HCT116 (cell line): ENCODE results near the gene CERS6. TPM values are rescaled to one million over a fixed set of nuclear protein-coding genes. Genes with fewer than 3 reads are reported as not detected.

Experiments used
- ATAC-seq: fragments of 200-7000 bp; cut with Tn5 transposase; 2 replicates; pipeline ENCODE4 v1.9.1; 2020; ENCODE audit warnings: mild to moderate bottlenecking, moderate library complexity
- BruUV-seq: library from RNA; stranded (reverse); fragments of 400-500 nt; replicated peaks from 2 replicates; lab custom pipeline; 2021; lab: Mats Ljungman, UMichigan
- CTCF ChIA-PET: fragments of 300-600 bp; sonication (Branson Sonifier 250); formaldehyde crosslinking; loops from one replicate; lab custom pipeline; 2021; ENCODE audit warnings: antibody characterized with exemption; lab: Charles Lee
- POLR2A ChIA-PET: fragments of 300-600, 350-600 bp; sonication (Branson Sonifier 250); formaldehyde crosslinking; loops from one replicate; lab custom pipeline; 2021; ENCODE audit warnings: antibody characterized with exemption; lab: Charles Lee
- RAD21 ChIA-PET, 2 experiments: fragments of 300-600 bp; sonication (Branson Sonifier 250); formaldehyde crosslinking; loops; one replicate each; lab custom pipeline; 2023; ENCODE audit warnings: low total read pairs in 2 of 2; ENCODE audit not compliant: uncharacterized antibody in 2 of 2, unreplicated experiment in 2 of 2, low non-redundant PET in 1 of 2; lab: Charles Lee
- DNase-seq: peaks from one replicate; pipeline ENCODE4 v3.0.0-alpha.2; 2010; ENCODE audit warnings: low read depth, low spot score
- H2AFZ ChIP-seq: fragments of 200-600 bp; shearing (Covaris generic), sonication (generic); 2 replicates; pipeline ENCODE4 v1.6.1; 2017; ENCODE audit warnings: low read depth, mixed run types, mixed read lengths, antibody characterized with exemption, low read length; ENCODE audit not compliant: poor library complexity, severe bottlenecking
- H3K27ac ChIP-seq: 2 replicates; pipeline ENCODE4 v1.5.1; 2012; ENCODE audit warnings: low read depth, low read length
- H3K27me3 ChIP-seq: fragments of 200-600 bp; sonication (generic); 2 replicates; pipeline ENCODE4 v1.6.1; 2016; ENCODE audit warnings: mixed run types, low read length, mixed read lengths; ENCODE audit not compliant: insufficient read depth
- H3K36me3 ChIP-seq, 2 experiments: fragments of 200-500 bp in 1 of 2; fragments of 200-600 bp in 1 of 2; sonication (Bioruptor generic) in 1 of 2; sonication (generic) in 1 of 2; 2 replicates each; pipeline versions ENCODE4 v1.5.1 to v1.6.1; 2014 to 2016; ENCODE audit warnings: low read length in 2 of 2, inconsistent platforms in 1 of 2, mixed read lengths in 1 of 2, mixed run types in 1 of 2; ENCODE audit not compliant: insufficient read depth in 2 of 2, control insufficient read depth in 1 of 2
- H3K4me1 ChIP-seq, 2 experiments: fragments of 200-600 bp in 1 of 2; sonication (generic) in 1 of 2; 2 replicates each; pipeline versions ENCODE4 v1.5.1 to v1.6.1; 2012 to 2017; ENCODE audit warnings: low read length in 2 of 2, inconsistent platforms in 1 of 2, mild to moderate bottlenecking in 1 of 2, mixed read lengths in 1 of 2, mixed run types in 1 of 2, moderate library complexity in 1 of 2; ENCODE audit not compliant: insufficient read depth in 2 of 2, control insufficient read depth in 1 of 2
- H3K4me2 ChIP-seq: fragments of 200-600 bp; sonication (generic); 2 replicates; pipeline ENCODE4 v1.6.1; 2017; ENCODE audit warnings: mixed run types, low read length, mixed read lengths
- H3K4me3 ChIP-seq, 2 experiments: fragments of 200-600 bp in 1 of 2; sonication (generic) in 1 of 2; replicated peaks in 1 of 2; 2 replicates each; pipeline ENCODE4 v1.5.1; 2011 to 2016; ENCODE audit warnings: low read length in 2 of 2, control low read depth in 1 of 2, low read depth in 1 of 2, mild to moderate bottlenecking in 1 of 2, mixed read lengths in 1 of 2, mixed run types in 1 of 2
- H3K79me2 ChIP-seq: fragments of 200-600 bp; sonication (generic); 2 replicates; pipeline ENCODE4 v1.6.1; 2017; ENCODE audit warnings: mild to moderate bottlenecking, mixed run types, low read length, moderate library complexity, mixed read lengths; ENCODE audit not compliant: insufficient read depth
- H3K9ac ChIP-seq: fragments of 200-600 bp; sonication (generic); 2 replicates; pipeline ENCODE4 v1.6.1; 2016; ENCODE audit warnings: low read length, mixed read lengths
- H3K9me2 ChIP-seq: fragments of 200-600 bp; sonication (generic), shearing (Covaris generic); 2 replicates; pipeline ENCODE4 v1.6.1; 2017; ENCODE audit warnings: mixed run types, mild to moderate bottlenecking, moderate library complexity; ENCODE audit not compliant: insufficient read depth
- H3K9me3 ChIP-seq, 2 experiments: fragments of 200-500 bp in 1 of 2; fragments of 200-600 bp in 1 of 2; sonication (Bioruptor generic) in 1 of 2; sonication (generic) in 1 of 2; 2 replicates each; pipeline ENCODE4 v1.6.1; 2014 to 2017; ENCODE audit warnings: low read length in 2 of 2, mixed read lengths in 2 of 2, inconsistent platforms in 1 of 2, low read depth in 1 of 2, mild to moderate bottlenecking in 1 of 2, mixed run types in 1 of 2, moderate library complexity in 1 of 2; ENCODE audit not compliant: control insufficient read depth in 1 of 2, insufficient read depth in 1 of 2
- H4K20me1 ChIP-seq: fragments of 200-600 bp; sonication (generic), shearing (Covaris generic); 2 replicates; pipeline ENCODE4 v1.6.1; 2017; ENCODE audit warnings: mixed run types, mild to moderate bottlenecking, moderate library complexity; ENCODE audit not compliant: insufficient read depth
- CBX3 ChIP-seq: IDR thresholded peaks from 2 replicates; pipeline ENCODE4 v1.6.1; 2012; ENCODE audit warnings: low read depth
- CTCF ChIP-seq, 3 experiments: fragments of 200-600 bp in 1 of 3; sonication (generic) in 1 of 3; IDR thresholded peaks in 2 of 3; conservative IDR thresholded peaks in 1 of 3; 2 replicates each; pipeline ENCODE4 v1.5.1; 2012 to 2017; ENCODE audit warnings: low read depth in 2 of 3, low read length in 2 of 3, antibody characterized with exemption in 1 of 3, borderline replicate concordance in 1 of 3, control low read depth in 1 of 3, mild to moderate bottlenecking in 1 of 3, mixed read lengths in 1 of 3, mixed run types in 1 of 3, moderate library complexity in 1 of 3; ENCODE audit not compliant: insufficient read depth in 1 of 3
- EGR1 ChIP-seq: IDR thresholded peaks from 2 replicates; pipeline ENCODE4 v1.6.1; 2012; ENCODE audit warnings: low read depth
- POLR2A ChIP-seq: IDR thresholded peaks from 2 replicates; pipeline ENCODE4 v1.7.0; 2011; ENCODE audit warnings: borderline replicate concordance; ENCODE audit not compliant: insufficient read depth, insufficient read length; ENCODE audit errors: extremely low read depth
- REST ChIP-seq: IDR thresholded peaks from 2 replicates; pipeline ENCODE4 v1.6.1; 2012; ENCODE audit warnings: low read depth
- SIN3A ChIP-seq: IDR thresholded peaks from 2 replicates; pipeline ENCODE4 v1.6.1; 2012; ENCODE audit warnings: low read depth
- SP1 ChIP-seq: IDR thresholded peaks from 2 replicates; pipeline ENCODE4 v1.6.1; 2012; ENCODE audit warnings: low read depth
- YY1 ChIP-seq: IDR thresholded peaks from 2 replicates; pipeline ENCODE4 v1.6.1; 2011; ENCODE audit warnings: low read length, low read depth, moderate library complexity, mild to moderate bottlenecking; ENCODE audit not compliant: insufficient replicate concordance; ENCODE audit errors: extremely low read depth
- ZBTB33 ChIP-seq: IDR thresholded peaks from 2 replicates; pipeline ENCODE4 v1.6.1; 2011; ENCODE audit warnings: mild to moderate bottlenecking, low read length, moderate library complexity; ENCODE audit not compliant: insufficient replicate concordance; ENCODE audit errors: extremely low read depth
- intact Hi-C: fragments of 100-400 bp; cut with micrococcal nuclease; formaldehyde crosslinking; loops from 2 replicates; pipeline ENCODE4 v1.10.0; 2022
- total RNA-seq: library from RNA; stranded (reverse); gene quantifications from one replicate; pipeline ENCODE4 v1.2.1, GENCODE V29; 2021; ENCODE audit not compliant: unreplicated experiment

The CERS6 gene
- total RNA-seq, 1 experiment from 2014 or later: 37.0 TPM

- DNase-seq: no peak
- Histone ChIP-seq H3K36me3 (no peaks in the 10 kb centered on the region), H2AFZ (no peak overlapping the region), H3K27ac (no peak overlapping the region), H3K27me3 (no peaks in the 10 kb centered on the region), H3K9ac (no peak overlapping the region), H3K9me3 (no peaks in the 10 kb centered on the region), H4K20me1 (no peaks in the 10 kb centered on the region)
- RAD21 ChIA-PET: no interaction called here
- intact Hi-C loops: no loop called here
- BruUV-seq: no TSS peak
- POLR2A ChIA-PET: no interaction called here
- TF ChIP-seq EGR1: no peak
- TF ChIP-seq SIN3A: no peak
- TF ChIP-seq YY1: no peak
- no peak for TF ChIP-seq REST
- TF ChIP-seq CTCF (IDR thresholded peaks at IDR 0.05 in 2 of 3, conservative IDR thresholded peaks at IDR 0.05 in 1 of 3; ENCODE audit: borderline replicate concordance in 1 of 3, insufficient read depth in 1 of 3, low read depth in 2 of 3, low read length in 2 of 3): no peak
- TF ChIP-seq ZBTB33: no peak
- TF ChIP-seq POLR2A: no peak
- no peak for TF ChIP-seq CBX3
- no peak for TF ChIP-seq SP1
- TF ChIP-seq, all 23 proteins: peak for 0
- no peak overlapping the region for H3K4me3 ChIP-seq
- ATAC-seq: no peak
- H3K9me2 ChIP-seq: no peaks in the 10 kb centered on the region
- CTCF ChIA-PET: no interaction called here
- no peaks in the 10 kb centered on the region for H3K4me1 ChIP-seq
- no peaks in the 10 kb centered on the region for H3K79me2 ChIP-seq
- H3K4me2 ChIP-seq: no peak overlapping the region
Measured at GRCh38 chr2:168669151-168669550, 213.1 kb downstream of the CERS6 start.
